H1 (cell line): ENCODE measurements around the gene LOXL1. TPM values are rescaled to one million over a fixed set of nuclear protein-coding genes. Genes with fewer than 3 reads are reported as not detected.

ENCODE experiments used
- CTCF ChIA-PET: fragments of 300-600 bp; sonication (Branson Sonifier 250); formaldehyde crosslinking; loops from one replicate; lab custom pipeline; 2021; ENCODE audit not compliant: partially characterized antibody; lab: Charles Lee
- POLR2A ChIA-PET: fragments of 300-600 bp; sonication (Branson Sonifier 250); formaldehyde crosslinking; loops from one replicate; lab custom pipeline; 2021; ENCODE audit warnings: inconsistent platforms; ENCODE audit not compliant: partially characterized antibody; lab: Charles Lee
- DNase-seq, 2 experiments: peaks; one replicate each; pipeline versions ENCODE4 v3.0.0 to v3.0.0-alpha.2; 2010 to 2022; ENCODE audit warnings: low spot score in 2 of 2, low read depth in 1 of 2, mixed read lengths in 1 of 2
- FAIRE-seq: peaks from 2 replicates; lab custom pipeline; 2011; peaks lifted over from hg19 to GRCh38; lab: Jason Lieb, UNC
- H2AFZ ChIP-seq: 2 replicates; pipeline ENCODE4 v1.8.1; 2012; ENCODE audit warnings: low read length, inconsistent platforms
- H2AK5ac ChIP-seq: 2 replicates; pipeline ENCODE4 v1.6.1; 2013; ENCODE audit warnings: low read depth, low read length
- H2BK120ac ChIP-seq: replicated peaks from 2 replicates; pipeline ENCODE3; 2013; ENCODE audit warnings: low read depth, low read length, inconsistent platforms
- H2BK12ac ChIP-seq: 2 replicates; pipeline ENCODE4 v1.6.1; 2013; ENCODE audit warnings: low read depth, low read length
- H2BK15ac ChIP-seq: 2 replicates; pipeline ENCODE4 v1.6.1; 2013; ENCODE audit warnings: low read length
- H2BK20ac ChIP-seq: 2 replicates; pipeline ENCODE4 v1.6.1; 2013; ENCODE audit warnings: low read length
- H2BK5ac ChIP-seq: 2 replicates; pipeline ENCODE4 v1.6.1; 2013; ENCODE audit warnings: low read depth, low read length
- H3K14ac ChIP-seq: 2 replicates; pipeline ENCODE4 v1.6.1; 2013; ENCODE audit warnings: inconsistent platforms; ENCODE audit not compliant: insufficient read length
- H3K18ac ChIP-seq: 2 replicates; pipeline ENCODE4 v1.6.1; 2013; ENCODE audit warnings: low read length; ENCODE audit errors: extremely low read depth
- H3K23ac ChIP-seq: 2 replicates; pipeline ENCODE4 v1.6.1; 2013; ENCODE audit warnings: inconsistent platforms; ENCODE audit not compliant: insufficient read length
- H3K23me2 ChIP-seq: 2 replicates; pipeline ENCODE4 v1.6.1; 2013; ENCODE audit warnings: low read depth, low read length
- H3K27ac ChIP-seq: 2 replicates; pipeline ENCODE4 v1.6.1; 2011; ENCODE audit warnings: low read depth, low read length, inconsistent platforms
- H3K27me3 ChIP-seq, 4 experiments: replicated peaks in 1 of 4; 1 replicate in 1 of 4; 2 replicates in 3 of 4; pipeline versions ENCODE4 v1.6.1 to v1.8.1; 2011 to 2013; ENCODE audit warnings: low read length in 3 of 4, mild to moderate bottlenecking in 3 of 4, inconsistent platforms in 2 of 4, mixed read lengths in 2 of 4, moderate library complexity in 1 of 4; ENCODE audit not compliant: control insufficient read depth in 3 of 4, insufficient read depth in 3 of 4; ENCODE audit errors: extremely low read depth in 1 of 4
- H3K36me3 ChIP-seq, 4 experiments: 2 replicates each; pipeline versions ENCODE4 v1.6.1 to v1.8.1; 2011 to 2013; ENCODE audit warnings: mild to moderate bottlenecking in 4 of 4, low read length in 3 of 4, moderate library complexity in 2 of 4, control low read depth in 1 of 4, inconsistent platforms in 1 of 4; ENCODE audit not compliant: insufficient read depth in 4 of 4, control insufficient read depth in 2 of 4
- H3K4ac ChIP-seq: replicated peaks from 2 replicates; pipeline ENCODE3; 2013; ENCODE audit warnings: low read length, low read depth, mixed read lengths, inconsistent platforms; ENCODE audit not compliant: insufficient read length
- H3K4me1 ChIP-seq, 4 experiments: replicated peaks in 1 of 4; 1 replicate in 1 of 4; 2 replicates in 3 of 4; pipeline versions ENCODE4 v1.6.1 to v1.8.1; 2011 to 2013; ENCODE audit warnings: low read length in 3 of 4, inconsistent platforms in 2 of 4, mixed read lengths in 1 of 4; ENCODE audit not compliant: insufficient read depth in 4 of 4, control insufficient read depth in 3 of 4
- H3K4me2 ChIP-seq, 2 experiments: 2 replicates each; pipeline versions ENCODE4 v1.6.1 to v1.8.1; 2011 to 2013; ENCODE audit warnings: low read depth in 2 of 2, low read length in 2 of 2, control low read depth in 1 of 2, inconsistent platforms in 1 of 2, mild to moderate bottlenecking in 1 of 2; ENCODE audit not compliant: insufficient read depth in 1 of 2
- H3K4me3 ChIP-seq, 4 experiments: fragments of 200-600, 300-600 bp in 1 of 4; sonication (generic), shearing (Covaris generic), sonication (Bioruptor Twin) in 1 of 4; 2 replicates each; pipeline versions ENCODE4 v1.5.1 to v1.8.1; 2011 to 2016; ENCODE audit warnings: low read length in 4 of 4, low read depth in 3 of 4, control low read depth in 2 of 4, inconsistent platforms in 2 of 4, mild to moderate bottlenecking in 2 of 4, mixed read lengths in 1 of 4, moderate library complexity in 1 of 4; ENCODE audit not compliant: insufficient read depth in 2 of 4; ENCODE audit errors: extremely low read depth in 1 of 4
- H3K56ac ChIP-seq: replicated peaks from 2 replicates; pipeline ENCODE3; 2013; ENCODE audit warnings: low read depth, mild to moderate bottlenecking, mixed read lengths, low read length, inconsistent platforms; ENCODE audit not compliant: insufficient read length
- H3K79me1 ChIP-seq: 2 replicates; pipeline ENCODE4 v1.6.1; 2013; ENCODE audit warnings: low read depth, low read length, control low read depth
- H3K79me2 ChIP-seq, 2 experiments: 2 replicates each; pipeline versions ENCODE4 v1.6.1 to v1.8.1; 2012 to 2013; ENCODE audit warnings: low read length in 2 of 2, mild to moderate bottlenecking in 2 of 2, inconsistent platforms in 1 of 2; ENCODE audit not compliant: insufficient read depth in 2 of 2, control insufficient read depth in 1 of 2
- H3K9ac ChIP-seq, 4 experiments: replicated peaks in 1 of 4; 1 replicate in 1 of 4; 2 replicates in 3 of 4; pipeline versions ENCODE4 v1.6.1 to v1.8.1; 2011 to 2013; ENCODE audit warnings: low read depth in 3 of 4, low read length in 3 of 4, control low read depth in 2 of 4, mild to moderate bottlenecking in 2 of 4, moderate library complexity in 2 of 4, inconsistent platforms in 1 of 4; ENCODE audit errors: extremely low read depth in 1 of 4
- H3K9me3 ChIP-seq, 2 experiments: 2 replicates each; pipeline versions ENCODE4 v1.6.1 to v1.8.1; 2012 to 2013; ENCODE audit warnings: mild to moderate bottlenecking in 2 of 2, moderate library complexity in 2 of 2, control low read depth in 1 of 2, inconsistent platforms in 1 of 2, low read depth in 1 of 2, low read length in 1 of 2, mixed read lengths in 1 of 2; ENCODE audit not compliant: insufficient read depth in 2 of 2
- H4K20me1 ChIP-seq, 2 experiments: replicated peaks in 1 of 2; 2 replicates each; pipeline versions ENCODE3 to v1.8.1; 2011 to 2013; ENCODE audit warnings: inconsistent platforms in 2 of 2, low read length in 2 of 2, mild to moderate bottlenecking in 1 of 2; ENCODE audit not compliant: insufficient read depth in 2 of 2, control insufficient read depth in 1 of 2
- H4K5ac ChIP-seq: 2 replicates; pipeline ENCODE4 v1.6.1; 2013; ENCODE audit warnings: low read length, low read depth, mixed read lengths, inconsistent platforms; ENCODE audit not compliant: insufficient read length
- H4K8ac ChIP-seq: 2 replicates; pipeline ENCODE4 v1.8.0; 2013; ENCODE audit warnings: mild to moderate bottlenecking, moderate library complexity, low read length, inconsistent platforms; ENCODE audit not compliant: insufficient read depth; ENCODE audit errors: extremely low read depth
- H4K91ac ChIP-seq: replicated peaks from 2 replicates; pipeline ENCODE3; 2013; ENCODE audit warnings: low read length, mixed read lengths, inconsistent platforms; ENCODE audit not compliant: insufficient read length
- ASH2L ChIP-seq: fragments of 200-600, 300-600 bp; sonication (generic); IDR thresholded peaks from one replicate; pipeline ENCODE4 v1.7.1; 2017; ENCODE audit warnings: low read length
- CEBPB ChIP-seq: IDR thresholded peaks from 2 replicates; pipeline ENCODE4 v1.6.1; 2012; ENCODE audit warnings: low read depth, low read length
- JUN ChIP-seq: IDR thresholded peaks from 2 replicates; pipeline ENCODE4 v1.6.1; 2011; ENCODE audit warnings: low read depth, mild to moderate bottlenecking, improper control_type of control experiment, low read length
- POLR2AphosphoS5 ChIP-seq: IDR thresholded peaks from 2 replicates; pipeline ENCODE4 v1.6.1; 2011; ENCODE audit warnings: low read depth, low read length
- RBBP5 ChIP-seq: IDR thresholded peaks from 2 replicates; pipeline ENCODE4 v1.7.1; 2012; ENCODE audit warnings: low read depth, mild to moderate bottlenecking, inconsistent platforms, low read length, moderate library complexity, borderline replicate concordance
- SP2 ChIP-seq: IDR thresholded peaks from 2 replicates; pipeline ENCODE4 v1.6.1; 2012; ENCODE audit warnings: mild to moderate bottlenecking, low read length, inconsistent platforms
- TBP ChIP-seq: IDR thresholded peaks from 2 replicates; pipeline ENCODE4 v1.6.1; 2011; ENCODE audit warnings: low read depth, low read length, improper control_type of control experiment
- WGBS, 2 experiments: shearing (Covaris generic) in 1 of 2; methylation state at CpG; one replicate each; pipeline versions ENCODE4 v1.1.6 to v1.1.7; 2013 to 2015; ENCODE audit warnings: low lambda C conversion rate in 2 of 2, mixed read lengths in 2 of 2, inconsistent platforms in 1 of 2, low coverage in 1 of 2, missing lambda C conversion rate in 1 of 2; ENCODE audit not compliant: insufficient replicate concordance in 2 of 2, insufficient coverage in 1 of 2, insufficient read length in 1 of 2; ENCODE audit errors: extremely low coverage in 1 of 2, missing lambda C conversion rate in 1 of 2; 5-methylcytosine and 5-hydroxymethylcytosine counted together
- polyA plus RNA-seq, 7 experiments: library from polyadenylated mRNA; depleted of rRNA in 3 of 7; stranded (reverse) in 5 of 7; unstranded in 2 of 7; fragments of >200 nt in 5 of 7; fragments of 200-250 nt in 2 of 7; gene quantifications; 1 replicate in 5 of 7; 2 replicates in 1 of 7; 4 replicates in 1 of 7; pipeline versions ENCODE4 v1.2.1 to v1.2.3, GENCODE V29; 2011 to 2013; ENCODE audit warnings: missing spikeins in 2 of 7, mixed read lengths in 2 of 7
- total RNA-seq: library from RNA; stranded (reverse); fragmentation: NEBNext Ultra II Directional; extraction: Animal tissue kit (Norgen Biotek cat#: 25700); gene quantifications from 2 replicates; pipeline ENCODE4 v1.2.1, GENCODE V29; 2021

The LOXL1 gene
- total and polyA plus RNA-seq, 2 of the 8 experiments (the other 6 are each of a cell fraction or from before 2014, with no cell fraction given), result 8.1 to 14.4 TPM

- ChIA-PET POLR2A (no interaction called here), CTCF (interaction anchor here (1.0 to 8.5 kb wide), 21 partner anchors 10 to 207 kb away, joined by 3 to 167 read pairs (median 5); partner anchors contain the start of genes LOXL1 and TBC1D21)
- no peak overlapping the region for H3K4me2 ChIP-seq
- WGBS, 2 experiments, result 84% methylated on average over 4 of the region's 4 CpGs; no CpG with 5 or more reads in 1 of the 2 experiments
- H3K4me1 ChIP-seq, result peaks cover 0 to 5% (median 0%) of the 10 kb centered on the region in 4 experiments; a peak in 1 of 7 replicates
- H2BK15ac ChIP-seq, result no peak overlapping the region
- no peak overlapping the region for H2BK12ac ChIP-seq
- H2BK120ac ChIP-seq, result no peak overlapping the region
- H4K20me1 ChIP-seq, result no peaks in the 10 kb centered on the region
- H4K91ac ChIP-seq, result no peak overlapping the region
- no peak overlapping the region for H2BK20ac ChIP-seq
- H3K14ac ChIP-seq, result no peak overlapping the region
- no peak overlapping the region for H3K56ac ChIP-seq
- no peak overlapping the region for H2BK5ac ChIP-seq
- H3K79me1 ChIP-seq, result no peaks in the 10 kb centered on the region
- no peak overlapping the region for H3K23ac ChIP-seq
- H3K18ac ChIP-seq, result no peak overlapping the region
- DNase-seq (no peak), FAIRE-seq (no peak)
- H3K36me3 ChIP-seq, result no peaks in the 10 kb centered on the region
- H3K27me3 ChIP-seq, result no peaks in the 10 kb centered on the region
- no peak overlapping the region for H3K9ac ChIP-seq
- H2AK5ac ChIP-seq, result no peak overlapping the region
- no peak overlapping the region for H2AFZ ChIP-seq
- H4K5ac ChIP-seq, result no peak overlapping the region
- H3K9me3 ChIP-seq, result no peaks in the 10 kb centered on the region
- H4K8ac ChIP-seq, result no peak overlapping the region
- no peak for TF ChIP-seq SP2
- no peak for TF ChIP-seq TBP
- no peak for TF ChIP-seq ASH2L
- no peak for TF ChIP-seq JUN
- TF ChIP-seq RBBP5, result no peak
- no peak for TF ChIP-seq POLR2AphosphoS5
- TF ChIP-seq CEBPB, result no peak
- TF ChIP-seq, all 59 proteins: peak for 0
- no peaks in the 10 kb centered on the region for H3K23me2 ChIP-seq
- no peak overlapping the region for H3K27ac ChIP-seq
- no peaks in the 10 kb centered on the region for H3K79me2 ChIP-seq
- no peak overlapping the region for H3K4me3 ChIP-seq
- H3K4ac ChIP-seq, result no peak overlapping the region
These were observed 19.8 kb upstream of the LOXL1 start for GRCh38 chr15:73906346-73907034.
